Panc1 (cell line): ENCODE measurements around the gene C2CD2L.

ENCODE experiments used
- CTCF ChIP-seq: fragments of 450-650 bp; IDR thresholded peaks from 2 replicates; pipeline ENCODE4 v1.5.1; 2017; ENCODE audit warnings: mild to moderate bottlenecking
- SIN3A ChIP-seq: IDR thresholded peaks from 2 replicates; pipeline ENCODE4 v1.6.1; 2012; ENCODE audit warnings: low read depth, mild to moderate bottlenecking, low read length, moderate library complexity, borderline replicate concordance; ENCODE audit not compliant: insufficient read depth

- TF ChIP-seq CTCF (peak; percentile 85; the same call in 1 of the 2 replicates), SIN3A (no peak)
Observed at GRCh38 chr11:119065369-119065768, 41.8 kb upstream of the C2CD2L start.
